22Rv1 (cell line): ENCODE data around the gene PIP5K1B.

Source experiments
- CTCF ChIP-seq: fragments of 450-650 bp; IDR thresholded peaks from 2 replicates; pipeline ENCODE4 v1.5.1; 2017; ENCODE audit warnings: mild to moderate bottlenecking
- ZFX ChIP-seq: fragments of 450-650 bp; IDR thresholded peaks from 2 replicates; pipeline ENCODE4 v1.6.1; 2017; ENCODE audit warnings: antibody characterized with exemption, borderline replicate concordance

DNA sequence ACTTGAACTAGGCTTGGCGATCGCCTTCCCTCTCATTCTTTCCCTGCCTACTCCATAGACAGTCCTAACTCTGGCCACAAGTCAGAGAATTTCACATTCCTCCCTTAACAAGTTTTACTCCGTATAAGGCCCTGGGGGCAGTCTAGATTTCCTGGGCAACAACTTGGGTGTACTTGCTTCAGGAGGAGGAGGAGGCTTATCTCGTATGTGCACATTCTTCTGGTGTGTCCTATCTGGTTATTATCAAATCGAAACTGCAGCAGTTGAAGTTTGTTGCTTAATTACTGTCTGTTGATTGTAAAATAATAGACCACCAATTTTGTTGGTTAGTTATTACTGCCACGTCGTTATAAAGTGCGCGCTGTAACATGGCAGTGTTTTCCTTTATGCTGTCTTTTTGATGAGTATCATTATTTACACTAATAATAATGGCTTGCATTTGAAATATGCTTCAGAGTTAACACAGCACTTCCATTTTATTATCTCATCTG lies 42.0 kb downstream of the PIP5K1B start:
- TF ChIP-seq CTCF (no peak), ZFX (no peak)
